Measurements from ENCODE around the gene SLC35F5. TPM values are rescaled to one million over a fixed set of nuclear protein-coding genes. Genes with fewer than 3 reads are reported as not detected.

Gene SLC35F5
- total RNA-seq, 1 donor, result 164 TPM

DNA sequence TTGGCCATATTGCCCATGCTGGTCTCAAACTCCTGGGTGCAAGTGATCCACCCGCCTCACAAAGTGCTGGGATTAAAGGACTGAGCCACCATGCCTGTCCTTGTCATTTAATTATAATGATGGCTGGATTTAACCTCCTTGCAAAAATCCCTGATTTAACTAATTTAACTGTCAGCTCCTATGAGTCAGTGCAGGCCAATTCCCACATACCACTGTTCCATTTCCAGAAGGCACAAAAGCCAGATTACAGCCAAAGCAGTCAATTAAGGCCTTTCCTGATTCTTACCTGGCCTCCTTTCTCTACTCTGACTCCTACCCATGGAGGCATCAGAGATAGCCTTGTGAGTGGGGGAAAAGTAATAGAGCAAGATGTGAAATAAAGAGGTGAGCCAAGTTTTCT is 12.3 kb upstream of the SLC35F5 start:
- TF ChIP-seq, protein P1, sequence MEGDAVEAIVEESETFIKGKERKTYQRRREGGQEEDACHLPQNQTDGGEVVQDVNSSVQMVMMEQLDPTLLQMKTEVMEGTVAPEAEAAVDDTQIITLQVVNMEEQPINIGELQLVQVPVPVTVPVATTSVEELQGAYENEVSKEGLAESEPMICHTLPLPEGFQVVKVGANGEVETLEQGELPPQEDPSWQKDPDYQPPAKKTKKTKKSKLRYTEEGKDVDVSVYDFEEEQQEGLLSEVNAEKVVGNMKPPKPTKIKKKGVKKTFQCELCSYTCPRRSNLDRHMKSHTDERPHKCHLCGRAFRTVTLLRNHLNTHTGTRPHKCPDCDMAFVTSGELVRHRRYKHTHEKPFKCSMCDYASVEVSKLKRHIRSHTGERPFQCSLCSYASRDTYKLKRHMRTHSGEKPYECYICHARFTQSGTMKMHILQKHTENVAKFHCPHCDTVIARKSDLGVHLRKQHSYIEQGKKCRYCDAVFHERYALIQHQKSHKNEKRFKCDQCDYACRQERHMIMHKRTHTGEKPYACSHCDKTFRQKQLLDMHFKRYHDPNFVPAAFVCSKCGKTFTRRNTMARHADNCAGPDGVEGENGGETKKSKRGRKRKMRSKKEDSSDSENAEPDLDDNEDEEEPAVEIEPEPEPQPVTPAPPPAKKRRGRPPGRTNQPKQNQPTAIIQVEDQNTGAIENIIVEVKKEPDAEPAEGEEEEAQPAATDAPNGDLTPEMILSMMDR (IDR thresholded peaks at IDR 0.05; ENCODE audit: insufficient read depth, low read length), result no peak
- peak; percentile 22 for DNase-seq (ENCODE audit: low read depth)
- H3K4me3 ChIP-seq (ENCODE audit: low read depth, low read length), result no peak overlapping the region

DNA sequence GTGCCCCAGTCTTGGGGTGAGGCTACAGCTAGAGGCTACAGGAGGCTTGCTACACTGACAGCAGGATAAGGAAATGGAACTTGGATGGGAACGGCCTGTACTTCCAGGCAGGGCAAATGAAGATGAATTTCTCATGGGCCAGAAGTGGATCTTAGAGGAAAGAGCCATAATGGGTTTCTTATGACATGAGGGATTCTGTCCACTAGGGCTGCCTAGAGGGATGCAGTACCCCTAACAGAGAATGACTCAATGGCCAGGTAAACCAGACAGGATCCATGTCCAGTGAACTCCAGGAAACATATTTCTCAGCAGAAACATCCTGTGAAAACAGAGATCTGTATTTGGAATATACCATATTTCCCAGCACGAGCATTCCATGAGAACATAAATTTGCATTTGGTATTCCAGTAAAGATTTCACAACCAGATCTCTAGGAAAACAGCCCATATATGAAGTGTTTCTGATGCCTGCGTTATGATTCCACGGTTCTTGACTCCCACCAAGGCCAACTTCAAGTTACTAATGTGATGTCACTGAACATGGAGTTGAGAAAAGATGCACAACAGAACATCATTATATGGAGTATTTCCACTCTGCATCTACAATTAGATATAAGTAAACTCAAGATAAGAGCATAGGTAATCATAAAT is 11.5 kb upstream of the SLC35F5 start:
- no peak for DNase-seq (ENCODE audit: low read depth)
- no peak overlapping the region for H3K4me3 ChIP-seq (ENCODE audit: low read depth, low read length)
- TF ChIP-seq, protein P1 (IDR thresholded peaks at IDR 0.05; ENCODE audit: insufficient read depth, low read length), result no peak

DNA sequence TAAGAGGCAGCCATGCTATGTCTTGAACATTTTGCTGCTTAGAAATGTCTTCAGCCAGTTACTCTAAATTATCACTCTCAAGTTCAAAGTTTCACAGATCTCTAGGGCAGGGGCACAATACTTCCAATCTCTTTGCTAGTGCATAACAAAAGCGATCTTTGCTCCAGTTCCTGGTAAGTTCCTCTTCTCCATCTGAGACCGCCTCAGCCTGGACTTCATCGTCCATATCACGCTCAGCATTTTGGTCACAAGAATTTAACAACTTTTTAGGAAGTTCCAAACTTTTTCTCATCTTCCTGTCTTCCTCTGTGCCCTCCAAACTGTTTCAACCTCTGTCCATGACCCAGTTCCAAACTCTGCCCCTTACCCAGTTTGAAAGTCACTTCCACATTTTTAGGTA is 8.8 kb upstream of the SLC35F5 start:
- no peak for DNase-seq (ENCODE audit: low read depth)
- no peak overlapping the region for H3K4me3 ChIP-seq (ENCODE audit: low read depth, low read length)
- TF ChIP-seq, protein P1 (IDR thresholded peaks at IDR 0.05; ENCODE audit: insufficient read depth, low read length), result no peak

DNA sequence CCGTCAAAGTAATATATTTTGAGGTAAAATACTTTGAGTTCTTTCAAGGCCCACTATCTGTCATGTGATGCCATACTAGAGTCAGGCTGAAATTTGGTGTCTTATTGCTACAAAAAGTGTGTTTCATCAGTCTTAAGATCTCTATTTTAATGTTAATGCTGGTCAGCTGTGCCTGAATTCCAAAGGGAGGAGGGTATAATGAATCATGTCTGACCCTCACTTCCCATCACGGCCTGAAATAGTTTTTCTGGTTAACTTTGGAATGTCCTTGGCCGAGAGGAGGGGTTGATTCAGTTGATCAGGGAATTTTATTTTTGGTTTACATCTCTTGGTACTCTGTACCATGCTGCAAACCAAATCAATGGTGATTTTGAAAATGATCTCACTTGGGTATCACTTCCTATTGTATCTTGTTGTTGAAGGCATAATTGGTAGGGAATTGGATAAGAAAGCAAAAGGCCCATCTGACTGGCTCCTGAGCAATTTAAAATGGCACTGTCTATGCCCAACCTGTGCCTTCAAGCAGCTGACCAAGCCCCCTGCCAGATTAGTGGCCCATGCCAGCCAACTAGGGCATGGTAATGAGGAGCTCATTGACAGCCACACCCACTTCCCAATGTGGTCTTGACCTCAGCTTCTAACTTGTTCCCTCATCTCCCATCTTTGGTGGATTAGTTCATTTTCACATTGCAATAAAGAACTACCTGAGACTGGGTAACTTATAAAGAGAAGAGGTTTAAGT is 6.1 kb upstream of the SLC35F5 start:
- peak; percentile 88 for DNase-seq (ENCODE audit: low read depth)
- TF ChIP-seq, protein P1 (IDR thresholded peaks at IDR 0.05; ENCODE audit: insufficient read depth, low read length), result no peak
- H3K4me3 ChIP-seq (ENCODE audit: low read depth, low read length), result no peak overlapping the region

DNA sequence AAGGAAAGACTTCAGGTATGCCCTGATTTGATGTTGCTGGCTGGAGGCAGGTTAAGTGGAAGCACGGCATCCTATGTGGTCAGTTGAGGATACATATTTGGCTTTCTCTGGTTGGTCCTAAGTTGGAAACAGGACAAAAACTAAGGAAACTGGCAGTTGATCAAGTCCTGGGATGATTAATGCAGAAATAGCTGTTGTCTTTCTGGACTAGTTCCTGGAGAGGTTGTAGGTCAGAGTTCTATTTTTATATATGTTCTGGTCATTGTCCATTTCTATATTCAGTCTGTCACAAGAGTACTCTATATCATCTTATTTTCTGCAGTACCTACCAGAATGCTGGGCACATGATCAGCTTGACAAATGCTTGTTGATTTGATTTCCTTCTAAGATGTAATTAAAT is 4.0 kb upstream of the SLC35F5 start:
- TF ChIP-seq, protein P1 (IDR thresholded peaks at IDR 0.05; ENCODE audit: insufficient read depth, low read length), result no peak
- H3K4me3 ChIP-seq (ENCODE audit: low read depth, low read length), result no peak overlapping the region
- DNase-seq (ENCODE audit: low read depth), result peak; percentile 92

DNA sequence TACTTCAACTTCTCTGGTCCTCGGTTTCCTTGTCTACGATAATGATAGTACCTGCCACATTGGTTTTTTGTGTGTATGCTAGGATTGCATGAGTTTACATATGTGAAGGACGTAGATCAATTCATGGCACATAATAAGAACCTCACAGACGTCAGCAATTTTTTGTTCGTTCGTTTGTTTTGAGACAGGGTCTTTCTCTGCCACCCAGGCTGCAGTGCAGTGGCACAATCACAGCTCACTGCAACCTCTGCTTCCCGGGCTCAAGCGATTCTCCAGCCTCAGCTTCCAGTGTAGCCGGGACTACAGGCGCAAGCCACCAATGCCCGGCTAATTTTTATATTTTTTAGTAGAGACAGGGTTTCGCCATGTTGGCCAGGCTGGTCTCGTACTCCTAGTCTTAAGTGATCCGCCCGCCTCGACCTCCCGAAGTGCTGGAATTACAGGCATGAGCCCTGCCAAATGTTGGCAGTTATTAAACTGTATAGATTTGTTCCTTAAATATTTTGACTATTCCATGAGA is 756 bp upstream of the SLC35F5 start:
- peak overlapping the region; percentile 85 for H3K4me3 ChIP-seq (ENCODE audit: low read depth, low read length)
- no peak for DNase-seq (ENCODE audit: low read depth)
- TF ChIP-seq, protein P1 (IDR thresholded peaks at IDR 0.05; ENCODE audit: insufficient read depth, low read length), result no peak

All from fibroblast of the aortic adventitia (primary cell).